ENCODE measurements around the gene TMEM253.
A peak's percentile ranks its signal among the peaks of the same experiment; 100 is the strongest.

The TMEM253 gene

GRCh38 chr14:21105095-21105494 is 4.2 kb downstream of the TMEM253 start:
- no peak for DNase-seq

- no peak for DNase-seq
Measured at GRCh38 chr14:21106176-21106497, 5.3 kb downstream of the TMEM253 start.

GRCh38 chr14:21106498-21107282 is 5.8 kb downstream of the TMEM253 start:
- DNase-seq: peak; percentile 69

GRCh38 chr14:21107283-21107800 is 6.5 kb downstream of the TMEM253 start:
- DNase-seq: no peak

GRCh38 chr14:21108791-21109190 is 7.9 kb downstream of the TMEM253 start:
- DNase-seq: no peak

GRCh38 chr14:21109377-21110138 is 8.7 kb downstream of the TMEM253 start:
- no peak for DNase-seq

GRCh38 chr14:21112255-21112654 is 11.4 kb downstream of the TMEM253 start:
- no peak for DNase-seq

DNA sequence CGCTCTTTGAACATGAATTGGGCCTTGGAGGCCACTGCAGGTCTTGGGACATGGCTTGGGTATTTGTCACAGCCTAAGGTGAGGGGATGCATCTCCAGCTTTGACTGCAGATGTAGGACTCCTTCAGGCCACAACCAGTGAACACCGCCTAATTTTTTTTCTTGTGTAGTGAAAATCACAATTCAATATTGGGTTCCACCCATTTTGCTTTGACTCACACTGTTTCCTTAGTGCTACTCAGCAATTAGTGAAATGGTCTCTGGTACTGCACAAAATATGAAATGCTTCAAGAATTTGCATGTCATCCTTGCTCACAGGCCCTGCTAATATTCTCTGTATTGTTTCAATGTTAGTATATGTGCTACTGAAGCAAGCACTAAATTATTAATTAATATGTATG is 12.5 kb downstream of the TMEM253 start:
- no peak for DNase-seq

DNA sequence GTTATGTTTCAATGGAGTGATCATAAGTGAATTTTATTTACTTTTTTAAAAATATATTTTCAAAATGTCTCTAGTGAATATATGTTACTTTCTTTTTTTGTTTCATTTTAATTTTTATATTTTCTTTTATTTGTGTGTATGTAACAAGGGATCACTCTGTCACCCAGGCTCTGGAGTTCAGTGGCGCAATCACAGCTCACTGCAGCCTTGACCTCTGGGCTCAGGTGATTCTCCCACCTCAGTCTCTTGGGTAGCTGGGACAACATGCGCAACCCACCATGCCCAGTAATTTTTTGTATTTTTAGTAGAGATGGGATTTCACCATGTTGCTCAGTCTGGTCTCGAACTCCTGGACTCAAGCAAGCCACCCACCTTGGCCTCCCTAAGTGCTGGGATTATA is 18.1 kb downstream of the TMEM253 start:
- no peak for DNase-seq

GRCh38 chr14:21120686-21121085 is 19.8 kb downstream of the TMEM253 start:
- DNase-seq: no peak

DNA sequence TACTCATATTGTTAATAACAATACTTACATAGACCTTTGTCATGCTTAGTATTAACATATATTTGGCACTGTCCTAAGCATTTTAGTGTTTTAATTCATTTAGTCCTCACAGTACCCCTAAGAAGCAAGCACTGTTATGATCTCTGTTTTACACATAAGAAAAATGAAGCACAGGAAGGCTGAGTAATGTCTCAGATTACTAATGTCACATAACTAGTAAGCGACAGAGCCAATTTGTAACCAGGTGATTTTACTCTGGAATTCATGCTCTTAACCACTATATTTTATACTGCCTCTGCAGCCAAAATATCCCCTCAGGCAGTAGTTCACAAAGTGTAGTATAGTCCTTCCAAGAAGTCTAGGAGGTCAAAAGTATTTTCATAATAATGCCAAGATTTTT is 20.3 kb downstream of the TMEM253 start:
- DNase-seq: no peak

DNA sequence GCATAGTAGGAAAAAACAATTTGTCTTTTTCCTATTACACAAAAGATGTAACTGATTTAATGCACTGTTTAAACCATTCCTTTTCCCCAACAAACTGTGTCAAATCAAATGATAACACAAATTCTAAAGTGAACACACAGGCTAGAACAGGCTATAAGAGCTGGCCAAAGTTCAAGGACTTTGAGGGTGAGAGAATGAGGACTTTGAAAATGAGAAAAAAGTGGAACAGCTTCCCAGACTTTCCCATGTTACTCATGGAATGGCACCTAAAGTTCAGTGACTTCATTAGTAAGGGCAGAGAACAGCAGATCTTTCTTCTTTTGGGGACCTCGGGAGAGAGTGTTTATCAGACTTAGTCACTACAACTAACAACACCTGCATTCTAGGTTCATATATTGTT is 22.6 kb downstream of the TMEM253 start:
- DNase-seq: no peak

- no peak for DNase-seq
Measured at GRCh38 chr14:21133901-21134300, 33.0 kb downstream of the TMEM253 start.

GRCh38 chr14:21136024-21136423 is 35.2 kb downstream of the TMEM253 start:
- DNase-seq: peak; percentile 7

- no peak for DNase-seq
Measured at GRCh38 chr14:21142357-21142756, 41.5 kb downstream of the TMEM253 start.

DNA sequence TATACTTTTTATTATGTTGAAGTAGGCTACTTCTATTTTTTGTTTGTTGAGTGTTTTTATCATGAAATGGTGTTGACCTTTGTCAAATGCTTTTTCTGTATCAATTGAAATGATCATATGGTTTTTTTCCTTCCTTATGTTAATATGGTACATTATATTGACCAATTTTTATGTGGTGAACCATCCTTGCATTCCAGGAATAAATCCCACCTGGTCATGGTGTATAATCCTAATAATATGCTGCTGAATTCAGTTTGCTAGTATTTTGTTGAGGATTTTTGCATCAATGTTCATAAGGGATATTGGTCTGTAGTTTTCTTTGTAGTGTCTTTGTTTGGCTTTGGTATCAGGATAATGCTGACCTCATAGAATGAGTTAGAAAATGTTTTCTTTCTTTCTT is 44.6 kb downstream of the TMEM253 start:
- no peak for DNase-seq

DNA sequence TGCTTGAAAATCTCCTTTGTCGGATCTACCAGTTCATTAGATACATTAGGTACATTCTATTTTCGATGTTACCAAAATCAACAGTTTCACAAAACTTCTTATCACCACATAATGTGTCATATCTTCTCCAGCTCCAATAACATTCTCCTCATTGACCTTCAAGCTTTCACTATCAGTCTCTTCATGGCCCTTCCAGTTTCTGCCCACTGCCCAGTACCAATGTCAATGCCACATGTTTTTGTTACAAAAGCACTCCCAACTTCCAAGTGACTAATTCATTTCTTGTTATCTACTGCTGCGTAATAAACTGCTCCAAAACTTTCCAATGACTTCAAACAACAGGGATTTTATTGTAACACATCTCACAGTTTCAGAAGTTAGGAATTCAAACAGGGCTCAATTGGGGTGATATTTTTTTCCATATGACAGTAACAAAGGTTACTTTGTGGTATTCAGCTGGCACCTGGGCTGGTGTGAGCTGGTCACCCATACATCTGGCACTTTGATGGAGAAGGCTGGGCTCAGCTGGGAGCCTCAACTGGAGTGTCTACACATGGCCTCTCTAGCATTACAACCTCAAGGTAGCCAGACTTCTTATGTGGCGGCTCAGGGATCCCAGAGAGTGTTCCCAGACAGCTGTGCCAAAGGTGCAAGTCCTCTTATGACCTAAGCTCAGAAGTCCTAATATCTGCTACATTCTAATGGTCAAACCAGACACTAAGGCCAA is 48.9 kb downstream of the TMEM253 start:
- no peak for DNase-seq

Measured in fibroblast of skin of back (primary cell).